Measurements from ENCODE around the gene DLG2. TPM values are rescaled to one million over a fixed set of nuclear protein-coding genes. Genes with fewer than 3 reads are reported as not detected.

The DLG2 gene
- total RNA-seq, 1 experiment from 2014 or later = 12.1 TPM

- no peaks in the 10 kb centered on the region for H3K27me3 ChIP-seq
- H3K4me3 ChIP-seq = no peak overlapping the region
Observed at GRCh38 chr11:83954780-83955179, 1672.4 kb downstream of the DLG2 start.

GRCh38 chr11:83951521-83951920 lies 1675.6 kb downstream of the DLG2 start:
- H3K4me1 ChIP-seq = peaks cover 6% of the 10 kb centered on the region; the same call in 1 of the 2 replicates
- H3K27me3 ChIP-seq = no peaks in the 10 kb centered on the region
- peak; percentile 10 to 39 for DNase-seq

More at GRCh38 chr11:83954780-83955179, 1672.4 kb downstream of the DLG2 start:
- Histone ChIP-seq H3K36me3 (no peaks in the 10 kb centered on the region), H3K4me1 (peaks cover 6% of the 10 kb centered on the region; the same call in 1 of the 2 replicates), H3K27ac (no peak overlapping the region), H3K9me3 (replicated peaks) (no peaks in the 10 kb centered on the region)
- no peak for DNase-seq

GRCh38 chr11:83948200-83948599 lies 1678.9 kb downstream of the DLG2 start:
- no peak for DNase-seq
- Histone ChIP-seq H3K4me3 (no peak overlapping the region), H3K4me1 (no peaks in the 10 kb centered on the region), H3K36me3 (no peaks in the 10 kb centered on the region), H3K9me3 (replicated peaks) (no peaks in the 10 kb centered on the region; the same call in 1 of the 2 replicates), H3K27me3 (no peaks in the 10 kb centered on the region), H3K27ac (no peak overlapping the region)

More at GRCh38 chr11:83951521-83951920, 1675.6 kb downstream of the DLG2 start:
- H3K4me3 ChIP-seq = no peak overlapping the region
- H3K36me3 ChIP-seq = no peaks in the 10 kb centered on the region
- H3K27ac ChIP-seq = no peak overlapping the region
- H3K9me3 ChIP-seq (replicated peaks) = no peaks in the 10 kb centered on the region

GRCh38 chr11:83945976-83946375 lies 1681.2 kb downstream of the DLG2 start:
- Histone ChIP-seq H3K4me1 (no peaks in the 10 kb centered on the region), H3K27ac (no peak overlapping the region)
- no peak for DNase-seq

GRCh38 chr11:83941050-83941449 lies 1686.1 kb downstream of the DLG2 start:
- H3K4me3 ChIP-seq = no peak overlapping the region
- no peaks in the 10 kb centered on the region for H3K4me1 ChIP-seq
- H3K36me3 ChIP-seq = no peaks in the 10 kb centered on the region
- DNase-seq = no peak
- no peaks in the 10 kb centered on the region; the same call in 1 of the 2 replicates for H3K9me3 ChIP-seq (replicated peaks)
- H3K27ac ChIP-seq = no peak overlapping the region
- no peaks in the 10 kb centered on the region for H3K27me3 ChIP-seq

More at GRCh38 chr11:83945976-83946375, 1681.2 kb downstream of the DLG2 start:
- Histone ChIP-seq H3K36me3 (no peaks in the 10 kb centered on the region), H3K27me3 (no peaks in the 10 kb centered on the region), H3K4me3 (no peak overlapping the region), H3K9me3 (replicated peaks) (no peaks in the 10 kb centered on the region; the same call in 1 of the 2 replicates)

GRCh38 chr11:83938148-83938547 lies 1689.0 kb downstream of the DLG2 start:
- no peak for DNase-seq
- H3K36me3 ChIP-seq = no peaks in the 10 kb centered on the region
- no peaks in the 10 kb centered on the region for H3K9me3 ChIP-seq (replicated peaks)
- H3K4me1 ChIP-seq = no peaks in the 10 kb centered on the region
- H3K27ac ChIP-seq = no peak overlapping the region
- H3K4me3 ChIP-seq = no peak overlapping the region
- no peaks in the 10 kb centered on the region for H3K27me3 ChIP-seq

- H3K27ac ChIP-seq = no peak overlapping the region
- H3K27me3 ChIP-seq = no peaks in the 10 kb centered on the region
- H3K9me3 ChIP-seq (replicated peaks) = no peaks in the 10 kb centered on the region
- H3K4me1 ChIP-seq = no peaks in the 10 kb centered on the region
- H3K4me3 ChIP-seq = no peak overlapping the region
- DNase-seq = no peak
- H3K36me3 ChIP-seq = no peaks in the 10 kb centered on the region
Observed at GRCh38 chr11:83933008-83933407, 1694.1 kb downstream of the DLG2 start.

GRCh38 chr11:83927422-83927821 lies 1699.7 kb downstream of the DLG2 start:
- Histone ChIP-seq H3K27ac (no peak overlapping the region), H3K4me3 (no peak overlapping the region), H3K9me3 (replicated peaks) (no peaks in the 10 kb centered on the region), H3K27me3 (no peaks in the 10 kb centered on the region), H3K4me1 (no peaks in the 10 kb centered on the region), H3K36me3 (no peaks in the 10 kb centered on the region)
- DNase-seq = no peak

GRCh38 chr11:83924795-83925542 lies 1702.2 kb downstream of the DLG2 start:
- no peaks in the 10 kb centered on the region for H3K4me1 ChIP-seq
- H3K4me3 ChIP-seq = no peak overlapping the region
- H3K9me3 ChIP-seq (replicated peaks) = no peaks in the 10 kb centered on the region
- H3K36me3 ChIP-seq = no peaks in the 10 kb centered on the region
- H3K27me3 ChIP-seq = no peaks in the 10 kb centered on the region
- no peak overlapping the region for H3K27ac ChIP-seq
- DNase-seq = no peak

- no peaks in the 10 kb centered on the region for H3K27me3 ChIP-seq
- H3K4me3 ChIP-seq = no peak overlapping the region
- no peak overlapping the region for H3K27ac ChIP-seq
- no peaks in the 10 kb centered on the region for H3K4me1 ChIP-seq
- H3K9me3 ChIP-seq (replicated peaks) = no peaks in the 10 kb centered on the region
- no peaks in the 10 kb centered on the region for H3K36me3 ChIP-seq
- no peak for DNase-seq
Observed at GRCh38 chr11:83923961-83924360, 1703.2 kb downstream of the DLG2 start.

GRCh38 chr11:83922953-83923352 lies 1704.2 kb downstream of the DLG2 start:
- DNase-seq = no peak
- Histone ChIP-seq H3K27ac (no peak overlapping the region), H3K9me3 (replicated peaks) (no peaks in the 10 kb centered on the region), H3K36me3 (no peaks in the 10 kb centered on the region), H3K4me1 (no peaks in the 10 kb centered on the region), H3K27me3 (no peaks in the 10 kb centered on the region), H3K4me3 (no peak overlapping the region)

- Histone ChIP-seq H3K4me3 (no peak overlapping the region), H3K4me1 (no peaks in the 10 kb centered on the region), H3K27ac (no peak overlapping the region), H3K27me3 (no peaks in the 10 kb centered on the region), H3K9me3 (replicated peaks) (no peaks in the 10 kb centered on the region), H3K36me3 (no peaks in the 10 kb centered on the region)
- no peak for DNase-seq
Observed at GRCh38 chr11:83922318-83922717, 1704.8 kb downstream of the DLG2 start.

- DNase-seq = no peak
- no peaks in the 10 kb centered on the region for H3K4me1 ChIP-seq
- no peak overlapping the region for H3K4me3 ChIP-seq
- H3K27ac ChIP-seq = no peak overlapping the region
- no peaks in the 10 kb centered on the region for H3K36me3 ChIP-seq
- H3K27me3 ChIP-seq = no peaks in the 10 kb centered on the region
- no peaks in the 10 kb centered on the region for H3K9me3 ChIP-seq (replicated peaks)
Observed at GRCh38 chr11:83921447-83922192, 1705.5 kb downstream of the DLG2 start.

- H3K27me3 ChIP-seq = no peaks in the 10 kb centered on the region
- no peak overlapping the region for H3K4me3 ChIP-seq
- H3K9me3 ChIP-seq (replicated peaks) = no peaks in the 10 kb centered on the region
- no peaks in the 10 kb centered on the region for H3K36me3 ChIP-seq
- no peaks in the 10 kb centered on the region for H3K4me1 ChIP-seq
- no peak overlapping the region for H3K27ac ChIP-seq
- DNase-seq = peak in 1 of 2 experiments; percentile 6
Observed at GRCh38 chr11:83918476-83918875, 1708.7 kb downstream of the DLG2 start.

GRCh38 chr11:83914995-83915394 lies 1712.1 kb downstream of the DLG2 start:
- Histone ChIP-seq H3K36me3 (no peaks in the 10 kb centered on the region), H3K27me3 (no peaks in the 10 kb centered on the region), H3K9me3 (replicated peaks) (no peaks in the 10 kb centered on the region), H3K27ac (no peak overlapping the region), H3K4me1 (no peaks in the 10 kb centered on the region), H3K4me3 (no peak overlapping the region)
- no peak for DNase-seq

Measured in SJCRH30 (cell line).